ENCODE results near the gene PKNOX2. TPM values are rescaled to one million over a fixed set of nuclear protein-coding genes. Genes with fewer than 3 reads are reported as not detected.

The PKNOX2 gene, protein sequence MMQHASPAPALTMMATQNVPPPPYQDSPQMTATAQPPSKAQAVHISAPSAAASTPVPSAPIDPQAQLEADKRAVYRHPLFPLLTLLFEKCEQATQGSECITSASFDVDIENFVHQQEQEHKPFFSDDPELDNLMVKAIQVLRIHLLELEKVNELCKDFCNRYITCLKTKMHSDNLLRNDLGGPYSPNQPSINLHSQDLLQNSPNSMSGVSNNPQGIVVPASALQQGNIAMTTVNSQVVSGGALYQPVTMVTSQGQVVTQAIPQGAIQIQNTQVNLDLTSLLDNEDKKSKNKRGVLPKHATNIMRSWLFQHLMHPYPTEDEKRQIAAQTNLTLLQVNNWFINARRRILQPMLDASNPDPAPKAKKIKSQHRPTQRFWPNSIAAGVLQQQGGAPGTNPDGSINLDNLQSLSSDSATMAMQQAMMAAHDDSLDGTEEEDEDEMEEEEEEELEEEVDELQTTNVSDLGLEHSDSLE
- total RNA-seq (ENCODE audit: unreplicated experiment), result 41.8 TPM
- long read RNA-seq, partial matches to known transcripts, result 1 of 4 reads
- long read RNA-seq, other reads (novel, unspliced or antisense), result 3 of 4 reads

DNA sequence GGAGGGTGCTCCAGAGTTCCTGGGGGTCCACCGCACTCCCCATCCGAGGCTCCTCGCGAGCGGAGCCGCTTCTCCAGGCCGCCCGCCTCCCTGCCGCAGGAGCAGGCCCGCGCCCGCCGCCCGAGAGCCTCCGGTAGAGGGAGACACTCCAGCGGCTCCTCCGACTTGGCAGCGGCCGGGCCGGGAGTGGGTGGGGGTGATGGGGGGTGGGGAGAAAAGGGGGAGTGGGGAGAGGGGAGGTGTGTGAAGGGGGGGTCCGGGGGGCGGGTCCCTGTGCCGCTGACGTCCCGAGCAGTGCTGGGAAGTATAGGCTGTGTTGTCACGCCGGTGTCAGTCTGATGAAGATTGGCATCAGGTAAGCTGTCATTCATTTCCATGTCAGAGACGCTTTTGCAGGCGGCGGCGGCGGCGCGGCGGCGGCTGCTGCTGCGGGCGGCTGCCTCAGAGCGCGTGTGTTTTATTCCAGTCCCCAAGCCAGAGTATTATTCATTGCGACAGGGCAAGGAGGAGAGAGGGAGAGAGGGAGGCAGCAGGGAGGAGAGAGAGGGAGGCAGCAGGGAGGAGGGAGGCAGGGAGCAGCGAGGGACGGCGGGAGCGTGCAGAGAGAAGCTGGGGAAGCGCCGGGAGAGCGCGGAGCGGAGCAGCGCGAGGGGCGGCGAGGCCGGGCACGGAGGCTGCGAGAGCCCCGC is at the start of gene PKNOX2:
TSS of gene PKNOX2 (plus strand) at position 330 of the 689 bp plus-strand sequence. CDS start 186,555 bp downstream, outside the sequence.
- Mint-ChIP-seq H3K36me3 (ENCODE audit: low read depth, unreplicated experiment) (peaks cover 3% of the 10 kb centered on the region), H3K27ac (ENCODE audit: unreplicated experiment) (peak within 1 kb of the TSS; percentile 88), H3K9me3 (ENCODE audit: unreplicated experiment) (no peaks in the 10 kb centered on the region), H3K27me3 (ENCODE audit: unreplicated experiment) (peaks cover 19% of the 10 kb centered on the region), H3K4me3 (ENCODE audit: unreplicated experiment) (peak within 1 kb of the TSS; percentile 100), H3K4me1 (ENCODE audit: unreplicated experiment) (peaks cover 47% of the 10 kb centered on the region)
- peak; percentile 95 for DNase-seq (ENCODE audit: low spot score)
- peak; percentile 71 for TF ChIP-seq CTCF (IDR thresholded peaks at IDR 0.05; ENCODE audit: unreplicated experiment)

- TF ChIP-seq CTCF (IDR thresholded peaks at IDR 0.05; ENCODE audit: unreplicated experiment), result no peak
- H3K4me1 Mint-ChIP-seq (ENCODE audit: unreplicated experiment), result no peaks in the 10 kb centered on the region
- H3K4me3 Mint-ChIP-seq (ENCODE audit: unreplicated experiment), result no peak overlapping the region
- peaks cover 4% of the 10 kb centered on the region for H3K27me3 Mint-ChIP-seq (ENCODE audit: unreplicated experiment)
- H3K36me3 Mint-ChIP-seq (ENCODE audit: low read depth, unreplicated experiment), result no peaks in the 10 kb centered on the region
- no peak for DNase-seq (ENCODE audit: low spot score)
- no peaks in the 10 kb centered on the region for H3K9me3 Mint-ChIP-seq (ENCODE audit: unreplicated experiment)
- no peak overlapping the region for H3K27ac Mint-ChIP-seq (ENCODE audit: unreplicated experiment)
Measured at GRCh38 chr11:125117429-125117828, 47.1 kb upstream of the PKNOX2 start.

DNA sequence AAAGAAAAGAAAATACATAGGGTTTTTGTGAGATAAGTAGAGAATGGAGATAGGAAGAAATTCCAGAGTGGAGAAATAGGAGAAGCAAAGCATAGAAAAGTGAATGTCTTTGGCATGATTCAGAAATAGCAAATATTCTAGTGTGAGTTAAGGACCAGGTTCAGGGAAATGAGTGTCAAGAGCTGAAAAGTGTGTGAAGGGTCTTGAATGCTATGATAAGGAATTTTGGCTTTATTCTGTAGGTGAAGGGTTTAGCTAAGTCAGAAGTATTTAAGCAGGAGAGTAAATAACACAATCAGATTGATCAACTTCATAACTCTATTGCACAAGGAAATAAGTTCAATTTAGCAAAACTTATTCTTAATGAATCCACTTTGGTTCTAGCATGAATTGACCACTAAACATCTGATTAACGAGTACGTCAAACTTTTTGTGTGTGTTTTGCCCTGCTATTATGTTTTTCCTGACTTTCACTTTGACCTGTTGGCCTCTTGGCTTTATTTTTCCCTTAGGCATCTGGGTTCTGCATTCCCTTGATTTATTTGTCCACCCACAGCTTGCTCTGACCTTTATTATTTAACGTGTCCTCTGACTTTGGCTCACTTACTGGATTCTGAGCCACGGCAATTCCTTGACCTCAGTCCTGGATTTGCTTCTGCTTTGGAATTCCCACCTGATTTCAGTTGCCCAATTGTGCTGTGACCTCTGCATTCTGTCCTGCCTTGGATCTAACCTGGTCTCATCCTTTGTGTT is 41.2 kb upstream of the PKNOX2 start:
- Mint-ChIP-seq H3K27me3 (ENCODE audit: unreplicated experiment) (peaks cover 3% of the 10 kb centered on the region), H3K9me3 (ENCODE audit: unreplicated experiment) (no peaks in the 10 kb centered on the region), H3K36me3 (ENCODE audit: low read depth, unreplicated experiment) (no peaks in the 10 kb centered on the region), H3K27ac (ENCODE audit: unreplicated experiment) (no peak overlapping the region), H3K4me3 (ENCODE audit: unreplicated experiment) (no peak overlapping the region), H3K4me1 (ENCODE audit: unreplicated experiment) (no peaks in the 10 kb centered on the region)
- TF ChIP-seq CTCF (IDR thresholded peaks at IDR 0.05; ENCODE audit: unreplicated experiment), result no peak
- DNase-seq (ENCODE audit: low spot score), result no peak

GRCh38 chr11:125123947-125124617 is 40.5 kb upstream of the PKNOX2 start:
- Mint-ChIP-seq H3K36me3 (ENCODE audit: low read depth, unreplicated experiment) (no peaks in the 10 kb centered on the region), H3K4me3 (ENCODE audit: unreplicated experiment) (no peak overlapping the region), H3K27me3 (ENCODE audit: unreplicated experiment) (peaks cover 3% of the 10 kb centered on the region), H3K4me1 (ENCODE audit: unreplicated experiment) (no peaks in the 10 kb centered on the region), H3K9me3 (ENCODE audit: unreplicated experiment) (no peaks in the 10 kb centered on the region), H3K27ac (ENCODE audit: unreplicated experiment) (no peak overlapping the region)
- DNase-seq (ENCODE audit: low spot score), result peak; percentile 33
- peak; percentile 24 for TF ChIP-seq CTCF (IDR thresholded peaks at IDR 0.05; ENCODE audit: unreplicated experiment)

Data from endothelial cell (in vitro differentiated cells).